ENCODE results near the gene MAP2K3.

MAP2K3 gene

DNA sequence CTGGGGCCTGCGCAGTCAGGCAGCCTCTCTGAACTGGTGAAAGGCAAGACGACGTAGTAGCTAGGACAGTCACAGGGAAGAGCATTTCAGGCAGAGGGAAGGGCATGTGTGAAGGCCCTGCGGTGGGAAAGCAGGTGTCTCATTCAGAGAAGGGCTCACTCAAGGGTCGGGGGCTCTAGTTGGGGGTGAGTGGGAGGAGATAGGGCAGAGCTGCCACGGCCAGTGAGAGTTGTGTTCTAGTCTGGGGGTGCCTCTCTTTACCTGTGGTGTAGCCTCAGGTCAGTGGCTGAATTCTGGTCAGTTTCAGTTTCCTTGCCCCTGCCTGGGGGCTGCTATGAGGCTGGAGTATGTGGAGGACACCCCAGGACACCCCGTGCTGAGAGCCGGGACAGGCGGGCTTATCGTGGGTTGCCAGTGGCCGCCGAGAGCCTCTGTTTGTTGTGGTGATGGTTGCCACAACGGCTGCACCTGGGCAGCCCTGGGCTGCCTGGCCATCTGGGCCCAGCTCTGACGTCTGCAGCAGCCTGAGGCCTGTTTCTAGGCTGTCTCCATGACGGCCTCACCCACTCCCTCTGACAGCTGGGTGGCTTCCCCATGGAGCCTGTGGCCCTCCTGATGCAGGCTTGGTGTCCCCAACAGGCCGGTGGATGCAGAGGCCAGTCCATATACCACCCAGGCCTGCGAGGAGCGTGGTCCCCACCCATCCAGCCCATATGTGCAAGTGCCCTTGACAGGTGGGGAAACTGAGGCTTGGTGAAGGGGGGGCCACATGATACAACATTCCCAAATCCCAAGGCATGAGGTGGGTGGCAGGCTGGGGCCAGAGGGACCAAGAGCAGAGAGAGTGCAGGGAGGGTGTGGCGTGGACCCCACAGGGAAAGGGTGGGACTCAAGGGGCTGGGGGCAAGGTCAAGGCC, 10.8 kb downstream of the MAP2K3 start:
- in situ Hi-C loops (cut with HindIII; ENCODE audit: low sequenced_read_pairs), result loop anchor here (25.0 kb wide), 1 partner anchor 242 kb away; no protein-coding TSS in a partner anchor
- no peak for DNase-seq (ENCODE audit: low read depth)
- no peak overlapping the region for H3K4me3 ChIP-seq (ENCODE audit: low read depth, low read length)
- TF ChIP-seq, protein P1, sequence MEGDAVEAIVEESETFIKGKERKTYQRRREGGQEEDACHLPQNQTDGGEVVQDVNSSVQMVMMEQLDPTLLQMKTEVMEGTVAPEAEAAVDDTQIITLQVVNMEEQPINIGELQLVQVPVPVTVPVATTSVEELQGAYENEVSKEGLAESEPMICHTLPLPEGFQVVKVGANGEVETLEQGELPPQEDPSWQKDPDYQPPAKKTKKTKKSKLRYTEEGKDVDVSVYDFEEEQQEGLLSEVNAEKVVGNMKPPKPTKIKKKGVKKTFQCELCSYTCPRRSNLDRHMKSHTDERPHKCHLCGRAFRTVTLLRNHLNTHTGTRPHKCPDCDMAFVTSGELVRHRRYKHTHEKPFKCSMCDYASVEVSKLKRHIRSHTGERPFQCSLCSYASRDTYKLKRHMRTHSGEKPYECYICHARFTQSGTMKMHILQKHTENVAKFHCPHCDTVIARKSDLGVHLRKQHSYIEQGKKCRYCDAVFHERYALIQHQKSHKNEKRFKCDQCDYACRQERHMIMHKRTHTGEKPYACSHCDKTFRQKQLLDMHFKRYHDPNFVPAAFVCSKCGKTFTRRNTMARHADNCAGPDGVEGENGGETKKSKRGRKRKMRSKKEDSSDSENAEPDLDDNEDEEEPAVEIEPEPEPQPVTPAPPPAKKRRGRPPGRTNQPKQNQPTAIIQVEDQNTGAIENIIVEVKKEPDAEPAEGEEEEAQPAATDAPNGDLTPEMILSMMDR (IDR thresholded peaks at IDR 0.05; ENCODE audit: low read depth, low read length, missing control alignments), result no peak

DNA sequence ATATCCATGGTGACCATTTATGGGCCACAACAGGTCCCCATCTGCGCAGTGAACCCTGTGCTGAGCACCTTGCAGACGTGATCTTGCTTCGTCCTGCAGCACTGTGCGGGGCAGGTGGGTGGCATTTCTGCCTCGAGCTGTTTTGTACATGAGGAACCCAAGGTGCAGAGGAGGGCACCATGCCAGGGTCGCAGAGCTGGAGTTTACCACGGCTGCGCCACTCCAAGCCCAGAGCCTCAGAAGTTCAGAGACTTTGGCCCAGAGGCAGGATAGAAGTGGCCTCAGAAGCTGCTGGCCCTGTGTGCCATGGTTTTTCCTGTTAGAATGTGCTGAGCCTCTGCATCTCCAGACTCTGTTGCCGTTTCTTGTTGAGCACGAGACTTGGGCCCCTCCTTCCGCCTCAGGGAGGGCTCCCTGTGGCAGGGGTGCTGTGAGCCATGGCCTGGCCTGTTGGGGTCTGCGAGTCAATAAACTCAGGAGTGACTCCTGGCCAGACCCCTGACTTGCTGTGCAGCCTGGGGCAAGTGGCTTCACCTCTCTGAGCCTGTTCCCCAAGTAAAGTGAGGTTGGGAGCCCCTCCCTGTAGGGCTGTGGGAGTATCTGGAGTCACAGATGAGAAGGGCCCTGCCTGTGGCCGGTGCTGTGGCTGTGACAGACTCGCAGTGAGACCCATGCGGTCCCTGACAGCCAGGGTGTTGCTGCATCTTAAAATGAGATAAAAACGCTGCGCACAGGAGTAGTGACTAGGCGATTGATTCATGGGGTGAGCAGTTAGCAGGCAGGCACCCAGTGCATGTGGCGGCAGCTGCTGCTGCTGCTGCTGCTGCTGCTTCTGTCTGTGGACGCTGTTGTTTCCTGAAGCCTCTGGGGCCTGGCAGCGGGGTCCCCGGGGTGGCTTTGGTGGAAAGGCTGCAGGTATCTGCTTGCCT, 11.8 kb downstream of the MAP2K3 start:
- H3K4me3 ChIP-seq (ENCODE audit: low read depth, low read length), result no peak overlapping the region
- TF ChIP-seq, protein P1 (IDR thresholded peaks at IDR 0.05; ENCODE audit: low read depth, low read length, missing control alignments), result no peak
- DNase-seq (ENCODE audit: low read depth), result no peak
- in situ Hi-C loops (cut with HindIII; ENCODE audit: low sequenced_read_pairs), result loop anchor here (25.0 kb wide), 1 partner anchor 241 kb away; no protein-coding TSS in a partner anchor

DNA sequence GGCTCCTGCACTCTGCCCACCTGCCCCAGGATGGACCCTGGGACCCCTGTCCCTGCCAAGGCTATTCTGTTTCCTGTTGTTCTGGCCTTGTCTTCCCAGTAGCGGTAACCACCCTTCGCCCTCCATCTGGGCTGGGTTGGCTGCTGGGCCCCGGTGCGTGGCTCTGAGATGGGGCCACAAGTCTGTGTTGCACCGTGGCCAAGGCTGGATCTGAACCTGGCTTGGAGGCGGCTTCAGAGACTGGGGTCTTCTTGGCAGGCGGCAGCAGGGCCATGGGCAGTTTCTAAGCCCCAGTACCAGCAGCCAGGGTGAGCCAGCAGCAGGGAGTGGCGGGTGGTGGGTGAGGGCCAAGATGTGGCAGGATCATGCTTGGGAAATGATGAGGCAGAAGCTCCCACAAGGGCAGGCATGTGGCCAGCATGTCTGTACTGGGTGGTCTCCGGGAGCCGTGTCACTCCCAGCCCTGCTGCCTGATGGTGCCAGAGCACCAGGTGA, 12.6 kb downstream of the MAP2K3 start:
- TF ChIP-seq, protein P1 (IDR thresholded peaks at IDR 0.05; ENCODE audit: low read depth, low read length, missing control alignments), result no peak
- no peak for DNase-seq (ENCODE audit: low read depth)
- no peak overlapping the region for H3K4me3 ChIP-seq (ENCODE audit: low read depth, low read length)
- in situ Hi-C loops (cut with HindIII; ENCODE audit: low sequenced_read_pairs), result loop anchor here (25.0 kb wide), 1 partner anchor 240 kb away; no protein-coding TSS in a partner anchor

DNA sequence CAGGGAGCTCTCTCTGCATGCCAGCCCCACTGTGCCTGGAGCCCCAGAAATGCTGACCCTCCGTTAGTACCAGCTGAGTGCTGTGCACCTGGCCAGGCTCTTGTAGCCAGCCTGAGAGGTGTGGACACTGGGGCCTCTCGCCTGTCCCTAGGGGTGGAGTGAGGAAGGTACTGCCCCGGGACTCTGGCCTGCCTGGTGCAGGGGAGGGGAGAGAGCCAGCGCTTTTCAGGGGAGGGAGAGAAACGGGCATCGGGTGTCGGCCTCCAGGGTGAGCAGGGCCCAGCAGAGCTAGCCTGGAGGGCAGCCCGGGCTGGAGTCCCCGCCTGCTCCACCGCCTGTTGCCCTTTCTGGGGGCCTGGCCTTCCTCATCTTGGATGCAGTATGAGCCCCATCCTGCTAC, 13.1 kb downstream of the MAP2K3 start:
- TF ChIP-seq, protein P1 (IDR thresholded peaks at IDR 0.05; ENCODE audit: low read depth, low read length, missing control alignments), result no peak
- no peak overlapping the region for H3K4me3 ChIP-seq (ENCODE audit: low read depth, low read length)
- in situ Hi-C loops (cut with HindIII; ENCODE audit: low sequenced_read_pairs), result loop anchor here (25.0 kb wide), 1 partner anchor 240 kb away; no protein-coding TSS in a partner anchor
- no peak for DNase-seq (ENCODE audit: low read depth)

DNA sequence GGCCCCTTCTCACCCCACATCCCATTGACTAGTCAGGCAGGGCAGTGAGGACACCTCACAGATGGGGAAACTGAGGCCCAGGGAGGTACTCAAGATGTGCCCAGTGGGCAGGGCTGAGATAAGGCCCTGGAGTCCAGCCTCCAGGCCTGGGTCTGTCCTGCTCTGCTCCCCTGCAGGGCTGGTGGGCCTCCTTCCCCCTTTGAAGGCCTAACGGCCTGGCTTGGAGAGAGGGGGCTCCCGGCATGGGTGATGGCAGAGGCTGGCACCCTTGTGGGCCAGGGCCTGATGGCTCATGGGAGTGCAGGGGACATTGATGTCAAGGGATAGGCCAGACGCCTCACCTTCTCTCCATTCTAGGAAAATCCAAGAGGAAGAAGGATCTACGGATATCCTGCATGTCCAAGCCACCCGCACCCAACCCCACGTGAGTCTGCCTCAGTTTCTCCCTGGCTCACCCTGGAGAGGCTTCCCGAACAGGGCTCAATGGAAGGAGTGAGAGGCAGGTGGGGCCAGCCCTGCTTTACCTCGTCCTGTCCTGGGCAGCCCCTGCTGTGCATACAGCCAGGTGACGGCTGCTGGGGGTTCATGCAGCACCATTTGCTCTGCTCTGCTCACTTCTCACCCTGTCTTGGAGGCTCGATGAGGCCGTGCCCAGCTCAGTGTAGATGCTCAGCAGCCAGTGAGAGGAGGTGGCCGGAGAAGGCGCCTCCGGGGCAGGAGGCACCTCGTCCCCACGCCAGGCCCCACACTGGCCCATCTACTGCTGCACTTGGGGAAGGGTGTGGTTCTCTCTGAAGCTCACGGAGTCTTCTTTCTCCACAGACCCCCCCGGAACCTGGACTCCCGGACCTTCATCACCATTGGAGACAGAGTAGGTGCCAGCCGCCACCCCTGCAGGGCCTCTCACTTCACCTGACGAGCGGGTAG, 13.8 kb downstream of the MAP2K3 start:
- no peak overlapping the region for H3K4me3 ChIP-seq (ENCODE audit: low read depth, low read length)
- DNase-seq (ENCODE audit: low read depth), result no peak
- TF ChIP-seq, protein P1 (IDR thresholded peaks at IDR 0.05; ENCODE audit: low read depth, low read length, missing control alignments), result no peak
- in situ Hi-C loops (cut with HindIII; ENCODE audit: low sequenced_read_pairs), result loop anchor here (25.0 kb wide), 1 partner anchor 239 kb away; no protein-coding TSS in a partner anchor
